Panc1 (cell line): Measurements from ENCODE around the gene GALNT14. TPM values are rescaled to one million over a fixed set of nuclear protein-coding genes. Genes with fewer than 3 reads are reported as not detected.
A peak's percentile ranks its signal among the peaks of the same experiment; 100 is the strongest.

ENCODE experiments used
- ATAC-seq: fragments of 200-7000 bp; cut with Tn5 transposase; 2 replicates; pipeline ENCODE4 v1.9.1; 2020; ENCODE audit warnings: mild to moderate bottlenecking, moderate library complexity
- BruUV-seq: library from RNA; stranded (reverse); fragments of 400-500 nt; replicated peaks from 2 replicates; lab custom pipeline; 2021; lab: Mats Ljungman, UMichigan
- CTCF ChIA-PET: fragments of 300-600 bp; sonication (Branson Sonifier 250); formaldehyde crosslinking; loops from one replicate; lab custom pipeline; 2022; ENCODE audit warnings: antibody characterized with exemption; lab: Charles Lee
- POLR2A ChIA-PET: fragments of 300-600 bp; sonication (Branson Sonifier 250); formaldehyde crosslinking; loops from one replicate; lab custom pipeline; 2022; ENCODE audit warnings: antibody characterized with exemption; lab: Charles Lee
- DNase-seq: peaks from one replicate; pipeline ENCODE4 v3.0.0-alpha.2; 2010; ENCODE audit warnings: low read depth, low spot score
- H3K27ac ChIP-seq: 2 replicates; pipeline ENCODE4 v1.5.1; 2011; ENCODE audit warnings: mild to moderate bottlenecking, low read length, inconsistent platforms
- H3K27me3 ChIP-seq: fragments of 200-500 bp; sonication (Bioruptor generic); 2 replicates; pipeline ENCODE4 v1.6.0; 2014; ENCODE audit warnings: low read length, inconsistent platforms; ENCODE audit not compliant: control insufficient read depth, insufficient read depth
- H3K36me3 ChIP-seq: fragments of 200-500 bp; sonication (Bioruptor generic); 2 replicates; pipeline ENCODE4 v1.5.1; 2014; ENCODE audit warnings: inconsistent platforms, mild to moderate bottlenecking, low read length, moderate library complexity; ENCODE audit not compliant: control insufficient read depth, insufficient read depth
- H3K4me1 ChIP-seq: 2 replicates; pipeline ENCODE4 v1.5.1; 2011; ENCODE audit warnings: inconsistent platforms, mild to moderate bottlenecking, low read length, moderate library complexity; ENCODE audit not compliant: control insufficient read depth, insufficient read depth
- H3K4me3 ChIP-seq, 2 experiments: 2 replicates each; pipeline ENCODE4 v1.5.1; 2011 to 2012; ENCODE audit warnings: low read depth in 2 of 2, low read length in 2 of 2, mild to moderate bottlenecking in 2 of 2, inconsistent platforms in 1 of 2, moderate library complexity in 1 of 2
- H3K9me3 ChIP-seq: fragments of 200-500 bp; sonication (Bioruptor generic); 2 replicates; pipeline ENCODE4 v1.5.1; 2014; ENCODE audit warnings: low read depth, mild to moderate bottlenecking, inconsistent platforms, low read length, moderate library complexity; ENCODE audit not compliant: control insufficient read depth, insufficient read depth
- POLR2AphosphoS5 ChIP-seq: IDR thresholded peaks from 2 replicates; pipeline ENCODE4 v1.6.1; 2012; ENCODE audit warnings: mild to moderate bottlenecking, low read depth, low read length, moderate library complexity
- REST ChIP-seq, 2 experiments: IDR thresholded peaks; 2 replicates each; pipeline ENCODE4 v1.6.1; 2011 to 2012; ENCODE audit warnings: low read depth in 2 of 2, control low read depth in 1 of 2, low read length in 1 of 2, mild to moderate bottlenecking in 1 of 2, moderate library complexity in 1 of 2; ENCODE audit not compliant: insufficient read depth in 1 of 2
- SIN3A ChIP-seq: IDR thresholded peaks from 2 replicates; pipeline ENCODE4 v1.6.1; 2012; ENCODE audit warnings: low read depth, mild to moderate bottlenecking, low read length, moderate library complexity, borderline replicate concordance; ENCODE audit not compliant: insufficient read depth
- TCF7L2 ChIP-seq: IDR thresholded peaks from 2 replicates; pipeline ENCODE4 v1.6.1; 2011; ENCODE audit warnings: mild to moderate bottlenecking, low read depth, low read length, inconsistent platforms
- in situ Hi-C: cut with HindIII; loops from 2 replicates; pipeline ENCODE4 v1.10.0; 2016; ENCODE audit warnings: low sequenced_read_pairs, low pct_unique_long_range_greater_than_20kb
- intact Hi-C: fragments of 100-400 bp; cut with micrococcal nuclease; formaldehyde crosslinking; loops from one replicate; pipeline ENCODE4 v1.10.0; 2022; ENCODE audit not compliant: unreplicated experiment
- total RNA-seq: library from RNA; stranded (reverse); gene quantifications from one replicate; pipeline ENCODE4 v1.2.1, GENCODE V29; 2021; ENCODE audit not compliant: unreplicated experiment
- TF ChIP-seq, protein P1 (sequence below): fragments of 450-650 bp; IDR thresholded peaks from 2 replicates; pipeline ENCODE4 v1.5.1; 2017; ENCODE audit warnings: mild to moderate bottlenecking

GALNT14 gene
- total RNA-seq, 1 experiment from 2014 or later, result 0.67 TPM

DNA sequence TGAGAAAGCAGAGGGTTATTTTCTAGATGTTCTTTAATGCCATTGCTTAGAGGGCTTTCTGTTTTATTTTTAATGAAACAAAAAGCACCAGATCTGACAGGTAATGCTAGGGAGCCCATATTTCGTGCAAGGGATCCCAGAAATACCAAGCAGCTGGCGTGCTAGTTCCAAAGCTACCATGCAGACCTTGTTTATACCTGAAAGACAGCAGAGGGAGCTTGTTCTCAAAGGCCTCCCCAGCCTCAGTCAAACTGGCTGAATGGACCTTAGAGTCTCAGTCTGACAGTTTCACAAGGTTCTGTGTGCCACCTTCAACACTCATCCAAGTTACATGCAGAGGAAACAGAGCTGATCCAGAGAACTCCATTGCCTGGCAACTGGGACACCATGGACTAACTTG lies 48.6 kb downstream of the GALNT14 start:
- intact Hi-C loops (no loop called here), in situ Hi-C loops (no loop called here)
- CTCF ChIA-PET, result no interaction called here
- Histone ChIP-seq H3K9me3 (no peaks in the 10 kb centered on the region), H3K27me3 (no peaks in the 10 kb centered on the region; the same call in 1 of the 2 replicates), H3K36me3 (no peaks in the 10 kb centered on the region), H3K27ac (no peak overlapping the region), H3K4me3 (no peak overlapping the region), H3K4me1 (no peaks in the 10 kb centered on the region)
- DNase-seq (no peak), ATAC-seq (no peak)
- POLR2A ChIA-PET, result no interaction called here
- no peak for TF ChIP-seq REST (IDR thresholded peaks at IDR 0.05; ENCODE audit: insufficient read depth in 1 of 2, low read depth in 2 of 2, low read length in 1 of 2)
- TF ChIP-seq, protein P1, sequence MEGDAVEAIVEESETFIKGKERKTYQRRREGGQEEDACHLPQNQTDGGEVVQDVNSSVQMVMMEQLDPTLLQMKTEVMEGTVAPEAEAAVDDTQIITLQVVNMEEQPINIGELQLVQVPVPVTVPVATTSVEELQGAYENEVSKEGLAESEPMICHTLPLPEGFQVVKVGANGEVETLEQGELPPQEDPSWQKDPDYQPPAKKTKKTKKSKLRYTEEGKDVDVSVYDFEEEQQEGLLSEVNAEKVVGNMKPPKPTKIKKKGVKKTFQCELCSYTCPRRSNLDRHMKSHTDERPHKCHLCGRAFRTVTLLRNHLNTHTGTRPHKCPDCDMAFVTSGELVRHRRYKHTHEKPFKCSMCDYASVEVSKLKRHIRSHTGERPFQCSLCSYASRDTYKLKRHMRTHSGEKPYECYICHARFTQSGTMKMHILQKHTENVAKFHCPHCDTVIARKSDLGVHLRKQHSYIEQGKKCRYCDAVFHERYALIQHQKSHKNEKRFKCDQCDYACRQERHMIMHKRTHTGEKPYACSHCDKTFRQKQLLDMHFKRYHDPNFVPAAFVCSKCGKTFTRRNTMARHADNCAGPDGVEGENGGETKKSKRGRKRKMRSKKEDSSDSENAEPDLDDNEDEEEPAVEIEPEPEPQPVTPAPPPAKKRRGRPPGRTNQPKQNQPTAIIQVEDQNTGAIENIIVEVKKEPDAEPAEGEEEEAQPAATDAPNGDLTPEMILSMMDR, result peak; percentile 2; the same call in 1 of the 2 replicates
- no TSS peak for BruUV-seq

GRCh38 chr2:31088504-31089195 lies 49.6 kb downstream of the GALNT14 start:
- H3K9me3 ChIP-seq, result no peaks in the 10 kb centered on the region
- TF ChIP-seq REST (IDR thresholded peaks at IDR 0.05; ENCODE audit: insufficient read depth in 1 of 2, low read depth in 2 of 2, low read length in 1 of 2) (no peak), SIN3A (no peak), TCF7L2 (no peak), POLR2AphosphoS5 (no peak)
- TF ChIP-seq, protein P1, result no peak
- ChIA-PET CTCF (interaction anchor here (0.6 to 0.8 kb wide), 2 partner anchors 103 to 206 kb away, joined by 3 read pairs; no protein-coding TSS in a partner anchor), POLR2A (no interaction called here)
- peaks cover 2% of the 10 kb centered on the region; the same call in 1 of the 2 replicates for H3K27me3 ChIP-seq
- in situ Hi-C loops, result no loop called here
- BruUV-seq, result no TSS peak
- no peak overlapping the region for H3K4me3 ChIP-seq
- no peaks in the 10 kb centered on the region for H3K36me3 ChIP-seq
- intact Hi-C loops, result no loop called here
- no peak for ATAC-seq
- H3K27ac ChIP-seq, result no peak overlapping the region
- H3K4me1 ChIP-seq, result no peaks in the 10 kb centered on the region
- no peak for DNase-seq
